ENCODE data around the gene RPL35A.

DNA sequence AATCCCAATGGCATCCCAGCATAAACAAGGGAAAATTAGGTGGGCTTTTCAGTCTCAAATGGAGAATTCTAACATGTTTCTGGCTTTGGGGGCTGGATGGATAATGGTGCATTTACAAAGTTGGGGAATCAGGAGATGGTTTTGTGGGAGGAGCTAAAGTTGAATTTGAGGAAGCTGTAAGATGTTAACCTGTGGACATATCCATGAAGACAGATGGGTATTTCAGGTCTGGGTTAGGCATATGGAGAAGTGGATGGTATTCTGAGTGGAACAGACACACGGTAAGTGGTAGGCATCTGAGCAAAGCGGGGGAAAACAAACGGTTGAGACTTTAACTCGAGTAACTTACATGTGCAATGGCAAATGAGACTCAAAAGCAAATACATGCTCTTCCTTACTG is 8.4 kb downstream of the RPL35A start:
- no peak for TF ChIP-seq EP300 (IDR thresholded peaks at IDR 0.05; ENCODE audit: borderline replicate concordance)
- TF ChIP-seq, protein P1, sequence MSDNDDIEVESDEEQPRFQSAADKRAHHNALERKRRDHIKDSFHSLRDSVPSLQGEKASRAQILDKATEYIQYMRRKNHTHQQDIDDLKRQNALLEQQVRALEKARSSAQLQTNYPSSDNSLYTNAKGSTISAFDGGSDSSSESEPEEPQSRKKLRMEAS (IDR thresholded peaks at IDR 0.05) = no peak
- TF ChIP-seq CREB1 (IDR thresholded peaks at IDR 0.05; ENCODE audit: low read depth) = no peak
- TF ChIP-seq, protein P2, sequence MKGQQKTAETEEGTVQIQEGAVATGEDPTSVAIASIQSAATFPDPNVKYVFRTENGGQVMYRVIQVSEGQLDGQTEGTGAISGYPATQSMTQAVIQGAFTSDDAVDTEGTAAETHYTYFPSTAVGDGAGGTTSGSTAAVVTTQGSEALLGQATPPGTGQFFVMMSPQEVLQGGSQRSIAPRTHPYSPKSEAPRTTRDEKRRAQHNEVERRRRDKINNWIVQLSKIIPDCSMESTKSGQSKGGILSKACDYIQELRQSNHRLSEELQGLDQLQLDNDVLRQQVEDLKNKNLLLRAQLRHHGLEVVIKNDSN (IDR thresholded peaks at IDR 0.05) = no peak
- TF ChIP-seq CEBPB (IDR thresholded peaks at IDR 0.05) = no peak
- TF ChIP-seq FOXM1 (IDR thresholded peaks at IDR 0.05; ENCODE audit: borderline replicate concordance, low read depth) = no peak
- TF ChIP-seq NFIC (IDR thresholded peaks at IDR 0.05) = no peak
- TF ChIP-seq, protein P3, sequence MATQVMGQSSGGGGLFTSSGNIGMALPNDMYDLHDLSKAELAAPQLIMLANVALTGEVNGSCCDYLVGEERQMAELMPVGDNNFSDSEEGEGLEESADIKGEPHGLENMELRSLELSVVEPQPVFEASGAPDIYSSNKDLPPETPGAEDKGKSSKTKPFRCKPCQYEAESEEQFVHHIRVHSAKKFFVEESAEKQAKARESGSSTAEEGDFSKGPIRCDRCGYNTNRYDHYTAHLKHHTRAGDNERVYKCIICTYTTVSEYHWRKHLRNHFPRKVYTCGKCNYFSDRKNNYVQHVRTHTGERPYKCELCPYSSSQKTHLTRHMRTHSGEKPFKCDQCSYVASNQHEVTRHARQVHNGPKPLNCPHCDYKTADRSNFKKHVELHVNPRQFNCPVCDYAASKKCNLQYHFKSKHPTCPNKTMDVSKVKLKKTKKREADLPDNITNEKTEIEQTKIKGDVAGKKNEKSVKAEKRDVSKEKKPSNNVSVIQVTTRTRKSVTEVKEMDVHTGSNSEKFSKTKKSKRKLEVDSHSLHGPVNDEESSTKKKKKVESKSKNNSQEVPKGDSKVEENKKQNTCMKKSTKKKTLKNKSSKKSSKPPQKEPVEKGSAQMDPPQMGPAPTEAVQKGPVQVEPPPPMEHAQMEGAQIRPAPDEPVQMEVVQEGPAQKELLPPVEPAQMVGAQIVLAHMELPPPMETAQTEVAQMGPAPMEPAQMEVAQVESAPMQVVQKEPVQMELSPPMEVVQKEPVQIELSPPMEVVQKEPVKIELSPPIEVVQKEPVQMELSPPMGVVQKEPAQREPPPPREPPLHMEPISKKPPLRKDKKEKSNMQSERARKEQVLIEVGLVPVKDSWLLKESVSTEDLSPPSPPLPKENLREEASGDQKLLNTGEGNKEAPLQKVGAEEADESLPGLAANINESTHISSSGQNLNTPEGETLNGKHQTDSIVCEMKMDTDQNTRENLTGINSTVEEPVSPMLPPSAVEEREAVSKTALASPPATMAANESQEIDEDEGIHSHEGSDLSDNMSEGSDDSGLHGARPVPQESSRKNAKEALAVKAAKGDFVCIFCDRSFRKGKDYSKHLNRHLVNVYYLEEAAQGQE (IDR thresholded peaks at IDR 0.05; ENCODE audit: low read depth) = no peak
- no peak for TF ChIP-seq TCF12 (IDR thresholded peaks at IDR 0.05; ENCODE audit: low read depth)
- TF ChIP-seq TAF1 (IDR thresholded peaks at IDR 0.05; ENCODE audit: low read depth) = no peak
- TF ChIP-seq ZBTB7A (IDR thresholded peaks at IDR 0.05; ENCODE audit: low read depth) = no peak
- no peak for TF ChIP-seq YY1 (IDR thresholded peaks at IDR 0.05; ENCODE audit: low read depth)
- TF ChIP-seq TEAD4 (IDR thresholded peaks at IDR 0.05) = no peak
- TF ChIP-seq EGR1 (IDR thresholded peaks at IDR 0.05) = no peak

Data from Ishikawa (cell line).